CD4-positive, alpha-beta T cell (primary cell): ENCODE measurements around the gene SLAMF9. TPM values are rescaled to one million over a fixed set of nuclear protein-coding genes. Genes with fewer than 3 reads are reported as not detected.

ENCODE experiments used
- ATAC-seq: fragments of 200-7000 bp; cut with Tn5 transposase; one replicate; pipeline ENCODE4 v1.10.0; 2022; ENCODE audit warnings: mild to moderate bottlenecking; ENCODE audit not compliant: poor library complexity
- CTCF ChIA-PET: fragments of 350-600 bp; sonication (Branson Sonifier 250); formaldehyde crosslinking; loops from one replicate; lab custom pipeline; 2021; ENCODE audit warnings: antibody characterized with exemption, inconsistent platforms; lab: Charles Lee
- POLR2A ChIA-PET: fragments of 350-600 bp; sonication (Branson Sonifier 250); formaldehyde crosslinking; loops from one replicate; lab custom pipeline; 2021; ENCODE audit warnings: antibody characterized with exemption, inconsistent platforms; lab: Charles Lee
- DNase-seq, 14 experiments: peaks; one replicate each; pipeline ENCODE4 v3.0.0-alpha.2; 2013 to 2020; ENCODE audit warnings: mixed read lengths in 2 of 14
- H3K27ac ChIP-seq, 2 donors: one replicate each; pipeline versions ENCODE4 v1.5.1 to v1.7.0; 2013; ENCODE audit warnings: low read length in 2 of 2, low read depth in 1 of 2, mild to moderate bottlenecking in 1 of 2
- H3K27me3 ChIP-seq, 2 experiments: 1 replicate in 1 of 2; 2 replicates in 1 of 2; pipeline versions ENCODE4 v1.6.1 to v1.7.0; 2013; ENCODE audit warnings: low read length in 2 of 2, control low read depth in 1 of 2, mild to moderate bottlenecking in 1 of 2, moderate library complexity in 1 of 2; ENCODE audit not compliant: insufficient read depth in 2 of 2, control insufficient read depth in 1 of 2
- H3K36me3 ChIP-seq: one replicate; pipeline ENCODE4 v1.6.1; 2013; ENCODE audit warnings: low read length, control low read depth; ENCODE audit not compliant: insufficient read depth
- H3K4me1 ChIP-seq: one replicate; pipeline ENCODE4 v1.6.1; 2013; ENCODE audit warnings: low read length, control low read depth; ENCODE audit not compliant: insufficient read depth
- H3K4me3 ChIP-seq: one replicate; pipeline ENCODE4 v1.5.1; 2013; ENCODE audit warnings: mild to moderate bottlenecking, low read length, moderate library complexity
- H3K9me3 ChIP-seq, 2 experiments: 1 replicate in 1 of 2; 2 replicates in 1 of 2; pipeline versions ENCODE4 v1.6.1 to v1.7.0; 2013; ENCODE audit warnings: low read length in 2 of 2, mild to moderate bottlenecking in 2 of 2, control low read depth in 1 of 2, moderate library complexity in 1 of 2; ENCODE audit not compliant: control insufficient read depth in 1 of 2, insufficient read depth in 1 of 2
- H3K27ac Mint-ChIP-seq: one replicate; pipeline ENCODE4 v1.8.0; 2020; ENCODE audit warnings: mixed read lengths
- H3K27me3 Mint-ChIP-seq: one replicate; pipeline ENCODE4 v1.8.0; 2021; ENCODE audit warnings: mixed read lengths
- H3K36me3 Mint-ChIP-seq: one replicate; pipeline ENCODE4 v1.8.0; 2021; ENCODE audit warnings: low read depth, mixed read lengths
- H3K4me1 Mint-ChIP-seq: one replicate; pipeline ENCODE4 v1.8.0; 2021; ENCODE audit warnings: low read depth, mixed read lengths
- H3K4me3 Mint-ChIP-seq: one replicate; pipeline ENCODE4 v1.8.0; 2020; ENCODE audit warnings: mild to moderate bottlenecking, mixed read lengths
- H3K9me3 Mint-ChIP-seq: one replicate; pipeline ENCODE4 v1.8.0; 2020; ENCODE audit warnings: mixed read lengths
- intact Hi-C, 2 experiments: fragments of 100-400 bp; cut with DNase I in 1 of 2; cut with micrococcal nuclease in 1 of 2; formaldehyde crosslinking; loops; one replicate each; pipeline versions ENCODE4 v1.15.1 to v1.9.0; 2023 to 2025; cut with DNase I, micrococcal nuclease
- total RNA-seq, 174 experiments: library from RNA in 2 of 174; stranded (reverse) in 2 of 174; gene quantifications; one replicate each; pipeline ENCODE4 v1.2.3 and lab custom pipeline; 2021 to 2026
- TF ChIP-seq, protein P1 (sequence below): fragments of 200-600 bp; IDR thresholded peaks from one replicate; pipeline ENCODE4 v1.8.0; 2022; ENCODE audit warnings: antibody characterized with exemption, mild to moderate bottlenecking

Gene SLAMF9
- total RNA-seq, 2 experiments from 2014 or later: not detected

DNA sequence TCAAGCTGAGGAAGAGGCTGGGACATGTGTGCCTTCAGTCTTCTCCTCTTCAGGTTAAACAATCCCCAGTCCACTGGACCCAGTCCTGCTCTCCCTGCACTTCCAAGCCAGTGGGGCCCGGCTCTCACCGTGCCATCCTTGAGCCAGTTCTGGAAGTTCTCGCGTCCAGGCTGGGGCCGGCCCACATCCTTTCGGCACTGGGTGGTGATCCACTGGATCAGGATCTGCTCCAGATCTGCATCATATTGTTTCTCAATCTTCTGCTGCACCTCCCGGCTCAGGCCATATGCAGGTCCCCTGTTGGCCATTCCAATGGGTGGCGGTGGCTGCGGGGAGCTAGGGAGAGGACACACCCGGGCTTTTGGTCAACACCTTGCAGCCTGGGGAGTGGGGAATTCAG lies 33.8 kb downstream of the SLAMF9 start:
- Histone ChIP-seq H3K27ac (peak overlapping the region; percentile 99 to 100), H3K4me3 (no peak overlapping the region), H3K4me1 (peaks cover 68% of the 10 kb centered on the region), H3K9me3 (no peaks in the 10 kb centered on the region), H3K36me3 (peaks cover 65% of the 10 kb centered on the region), H3K27me3 (no peaks in the 10 kb centered on the region)
- peaks cover 86% of the 10 kb centered on the region for H3K36me3 Mint-ChIP-seq
- H3K4me1 Mint-ChIP-seq: peaks cover 54% of the 10 kb centered on the region
- no peak overlapping the region for H3K4me3 Mint-ChIP-seq
- no peaks in the 10 kb centered on the region for H3K27me3 Mint-ChIP-seq
- no peak for ATAC-seq
- no peaks in the 10 kb centered on the region for H3K9me3 Mint-ChIP-seq
- peak overlapping the region; percentile 94 for H3K27ac Mint-ChIP-seq
- no peak for DNase-seq
- ChIA-PET POLR2A (no interaction called here), CTCF (no interaction called here)
- intact Hi-C loops: loop anchor here (10.0 kb wide), 2 partner anchors 65 to 365 kb away; partner anchors contain the start of gene PEX19 (in 1 of the 2)
- TF ChIP-seq, protein P1, sequence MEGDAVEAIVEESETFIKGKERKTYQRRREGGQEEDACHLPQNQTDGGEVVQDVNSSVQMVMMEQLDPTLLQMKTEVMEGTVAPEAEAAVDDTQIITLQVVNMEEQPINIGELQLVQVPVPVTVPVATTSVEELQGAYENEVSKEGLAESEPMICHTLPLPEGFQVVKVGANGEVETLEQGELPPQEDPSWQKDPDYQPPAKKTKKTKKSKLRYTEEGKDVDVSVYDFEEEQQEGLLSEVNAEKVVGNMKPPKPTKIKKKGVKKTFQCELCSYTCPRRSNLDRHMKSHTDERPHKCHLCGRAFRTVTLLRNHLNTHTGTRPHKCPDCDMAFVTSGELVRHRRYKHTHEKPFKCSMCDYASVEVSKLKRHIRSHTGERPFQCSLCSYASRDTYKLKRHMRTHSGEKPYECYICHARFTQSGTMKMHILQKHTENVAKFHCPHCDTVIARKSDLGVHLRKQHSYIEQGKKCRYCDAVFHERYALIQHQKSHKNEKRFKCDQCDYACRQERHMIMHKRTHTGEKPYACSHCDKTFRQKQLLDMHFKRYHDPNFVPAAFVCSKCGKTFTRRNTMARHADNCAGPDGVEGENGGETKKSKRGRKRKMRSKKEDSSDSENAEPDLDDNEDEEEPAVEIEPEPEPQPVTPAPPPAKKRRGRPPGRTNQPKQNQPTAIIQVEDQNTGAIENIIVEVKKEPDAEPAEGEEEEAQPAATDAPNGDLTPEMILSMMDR: no peak

DNA sequence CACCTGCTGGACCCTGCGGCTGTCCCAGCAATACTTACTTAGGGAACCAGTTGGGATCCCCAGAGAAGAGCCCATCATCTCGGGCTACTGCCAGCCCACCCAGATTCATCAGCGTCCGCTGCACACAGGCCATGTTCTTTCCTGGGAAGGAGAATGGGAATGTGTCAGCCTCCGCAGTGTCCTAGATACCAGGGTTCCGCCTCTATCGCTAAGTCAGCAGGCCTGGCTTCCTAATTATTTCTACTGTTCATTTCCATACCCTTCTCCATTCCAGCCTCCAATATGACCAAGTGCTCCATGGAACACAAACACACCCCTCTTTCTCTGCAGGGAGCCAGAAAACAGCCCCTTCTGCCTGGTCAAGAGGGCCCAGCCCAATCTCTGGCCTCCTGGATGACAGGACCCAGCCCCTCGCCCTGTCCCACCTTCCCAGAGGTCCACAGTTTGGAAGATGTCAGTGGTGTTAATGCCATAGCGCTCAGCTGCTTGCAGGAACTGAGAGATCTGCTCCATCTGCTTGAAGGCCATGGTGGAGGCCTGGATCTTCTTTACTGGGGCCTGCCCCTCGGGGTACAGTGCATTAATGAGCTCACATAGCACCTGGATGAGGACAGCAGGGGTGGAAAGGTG lies 34.7 kb downstream of the SLAMF9 start:
- H3K4me3 ChIP-seq: no peak overlapping the region
- H3K36me3 ChIP-seq: peaks cover 65% of the 10 kb centered on the region
- peak overlapping the region; percentile 73 for H3K27ac Mint-ChIP-seq
- H3K4me1 ChIP-seq: peaks cover 70% of the 10 kb centered on the region
- H3K27me3 ChIP-seq: no peaks in the 10 kb centered on the region
- TF ChIP-seq, protein P1: no peak
- no peak overlapping the region for H3K27ac ChIP-seq
- DNase-seq (no peak), ATAC-seq (no peak)
- CTCF ChIA-PET: no interaction called here
- H3K36me3 Mint-ChIP-seq: peaks cover 84% of the 10 kb centered on the region
- H3K4me3 Mint-ChIP-seq: no peak overlapping the region
- peaks cover 58% of the 10 kb centered on the region for H3K4me1 Mint-ChIP-seq
- no peaks in the 10 kb centered on the region for H3K9me3 ChIP-seq
- H3K27me3 Mint-ChIP-seq: no peaks in the 10 kb centered on the region
- no peaks in the 10 kb centered on the region for H3K9me3 Mint-ChIP-seq
- intact Hi-C loops: no loop called here
- POLR2A ChIA-PET: no interaction called here

DNA sequence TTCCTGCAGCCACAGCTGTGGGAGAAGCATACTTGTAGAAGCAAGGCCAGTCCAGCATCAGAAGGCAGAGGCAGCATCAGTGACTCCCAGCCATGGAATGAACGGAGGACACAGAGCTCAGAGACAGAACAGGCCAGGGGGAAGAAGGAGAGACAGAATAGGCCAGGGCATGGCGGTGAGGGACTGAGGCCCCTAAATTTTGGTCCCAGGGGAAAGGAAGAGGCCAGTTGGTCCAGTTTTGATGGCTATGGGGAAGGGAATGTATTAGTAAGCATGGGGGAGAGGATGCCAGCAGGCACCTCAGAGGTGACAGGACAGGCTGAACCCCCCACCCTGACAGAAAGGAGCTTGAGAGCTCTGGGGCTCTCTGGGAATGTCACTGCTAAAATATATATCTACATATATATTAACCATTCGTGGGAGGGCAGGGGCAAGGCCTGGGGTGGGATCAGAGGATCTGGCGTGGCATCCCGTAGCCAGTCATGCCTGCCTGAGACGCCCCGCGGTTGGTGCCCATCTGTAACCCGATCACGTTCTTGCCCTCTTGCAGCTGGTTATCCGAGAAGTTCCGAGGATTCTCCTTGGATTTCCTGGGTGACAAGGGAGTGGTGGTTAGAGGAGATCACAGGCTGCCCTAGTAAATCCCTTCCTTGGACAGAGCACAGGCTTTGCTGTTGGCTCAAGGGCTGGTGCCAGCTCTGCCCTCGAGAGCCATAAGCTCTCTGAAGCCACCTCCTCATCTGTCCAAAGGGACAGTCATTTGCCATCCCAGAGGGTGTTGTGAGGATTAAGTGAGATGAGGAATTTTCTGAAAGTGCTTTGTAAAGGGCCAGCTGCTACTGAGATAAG lies 35.5 kb downstream of the SLAMF9 start:
- H3K4me1 ChIP-seq: peaks cover 73% of the 10 kb centered on the region

More for the DNA sequence above, 35.5 kb downstream of the SLAMF9 start:
- Histone ChIP-seq H3K9me3 (no peaks in the 10 kb centered on the region), H3K36me3 (peaks cover 65% of the 10 kb centered on the region), H3K27me3 (no peaks in the 10 kb centered on the region), H3K4me3 (no peak overlapping the region), H3K27ac (peak overlapping the region in 1 of 2 donors; percentile 29)
- Mint-ChIP-seq H3K9me3 (no peaks in the 10 kb centered on the region), H3K4me3 (peak overlapping the region; percentile 9), H3K4me1 (peaks cover 63% of the 10 kb centered on the region), H3K27me3 (no peaks in the 10 kb centered on the region), H3K27ac (peak overlapping the region; percentile 73), H3K36me3 (peaks cover 76% of the 10 kb centered on the region)
- ATAC-seq (no peak), DNase-seq (no peak)
- POLR2A ChIA-PET: no interaction called here
- CTCF ChIA-PET: no interaction called here
- intact Hi-C loops: no loop called here
- TF ChIP-seq, protein P1: no peak
